Measurements from ENCODE around the gene DDX51.

Gene DDX51, protein sequence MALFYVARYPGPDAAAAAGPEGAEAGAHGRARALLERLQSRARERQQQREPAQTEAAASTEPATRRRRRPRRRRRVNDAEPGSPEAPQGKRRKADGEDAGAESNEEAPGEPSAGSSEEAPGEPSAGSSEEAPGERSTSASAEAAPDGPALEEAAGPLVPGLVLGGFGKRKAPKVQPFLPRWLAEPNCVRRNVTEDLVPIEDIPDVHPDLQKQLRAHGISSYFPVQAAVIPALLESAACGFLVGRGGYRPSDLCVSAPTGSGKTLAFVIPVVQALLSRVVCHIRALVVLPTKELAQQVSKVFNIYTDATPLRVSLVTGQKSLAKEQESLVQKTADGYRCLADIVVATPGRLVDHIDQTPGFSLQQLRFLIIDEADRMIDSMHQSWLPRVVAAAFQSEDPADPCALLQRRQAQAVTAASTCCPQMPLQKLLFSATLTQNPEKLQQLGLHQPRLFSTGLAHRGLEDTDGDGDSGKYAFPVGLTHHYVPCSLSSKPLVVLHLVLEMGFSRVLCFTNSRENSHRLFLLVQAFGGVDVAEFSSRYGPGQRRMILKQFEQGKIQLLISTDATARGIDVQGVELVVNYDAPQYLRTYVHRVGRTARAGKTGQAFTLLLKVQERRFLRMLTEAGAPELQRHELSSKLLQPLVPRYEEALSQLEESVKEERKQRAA

GRCh38 chr12:132144115-132144809, at the start of gene DDX51, which contains the start of gene NOC4L:
TSS of gene DDX51 (minus strand) at chr12:132144319. CDS start at chr12:132144296, 23 bp downstream.
TSS of gene NOC4L (plus strand) at chr12:132144457. CDS start at chr12:132144489, 32 bp downstream.
- DNase-seq = peak; percentile 97

- no peak for DNase-seq
These were observed 47.8 kb upstream of the DDX51 start for GRCh38 chr12:132191715-132192553.

DNA sequence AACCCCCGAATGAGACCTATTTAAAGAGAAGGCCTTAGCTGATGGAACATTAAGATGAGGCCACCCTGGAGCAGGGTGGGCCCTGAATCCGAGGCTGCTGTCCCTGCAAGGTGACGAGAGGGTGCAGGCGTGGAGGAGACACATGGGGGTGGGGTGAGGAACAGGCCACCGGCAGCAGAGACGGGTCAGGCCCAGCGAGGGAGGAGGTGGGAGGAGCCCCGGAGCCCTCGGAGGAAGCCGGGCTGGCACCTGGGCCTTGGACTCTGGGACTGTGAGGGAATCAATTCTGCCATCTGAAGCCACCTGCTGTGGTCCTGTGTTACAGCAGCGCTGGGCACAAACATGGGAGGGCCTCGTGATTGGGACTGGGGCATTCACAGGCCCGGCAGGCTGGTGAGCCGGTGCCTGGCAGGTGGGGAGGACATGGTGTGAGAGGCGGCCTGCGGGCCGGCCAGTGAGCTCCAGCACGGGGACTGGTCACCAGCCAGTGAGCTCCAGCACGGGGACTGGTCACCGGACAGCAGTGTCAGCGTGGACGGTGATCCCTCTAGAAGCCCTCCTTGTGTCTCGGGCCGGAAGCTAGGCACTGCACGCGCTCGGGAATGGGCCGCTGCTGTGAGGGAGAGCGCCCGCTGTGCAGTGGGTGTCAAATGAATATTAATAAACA, 46.8 kb upstream of the DDX51 start:
- no peak for DNase-seq

- no peak for DNase-seq
These were observed 46.1 kb upstream of the DDX51 start for GRCh38 chr12:132190012-132190755.

GRCh38 chr12:132189378-132190011, 45.4 kb upstream of the DDX51 start:
- DNase-seq = peak; percentile 93

- no peak for DNase-seq
These were observed 44.8 kb upstream of the DDX51 start for GRCh38 chr12:132188916-132189325.

GRCh38 chr12:132188451-132188901, 44.4 kb upstream of the DDX51 start:
- no peak for DNase-seq

GRCh38 chr12:132187646-132188450, 43.7 kb upstream of the DDX51 start:
- no peak for DNase-seq

- no peak for DNase-seq
These were observed 42.9 kb upstream of the DDX51 start for GRCh38 chr12:132186857-132187620.

- no peak for DNase-seq
These were observed 42.2 kb upstream of the DDX51 start for GRCh38 chr12:132186208-132186856.

DNA sequence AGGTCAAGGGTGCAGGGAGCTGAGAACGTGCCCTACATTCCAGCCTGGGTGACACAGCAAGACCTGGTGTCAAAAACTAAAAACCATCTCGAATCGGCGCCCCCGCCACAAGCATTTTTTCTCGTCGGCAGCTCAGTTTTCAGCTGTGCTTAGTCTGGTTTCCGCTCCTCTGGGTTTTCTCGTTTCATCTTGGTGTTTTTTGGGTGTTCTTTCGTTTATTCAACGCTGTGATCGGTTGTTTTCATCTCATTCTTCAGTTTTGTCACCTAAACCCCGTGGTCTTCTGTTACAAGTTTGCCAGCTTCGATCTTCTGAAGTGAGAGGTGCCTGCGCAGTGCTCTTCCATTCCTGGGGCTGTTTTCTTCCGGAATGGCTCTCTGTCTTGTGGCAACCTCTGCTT, 41.6 kb upstream of the DDX51 start:
- DNase-seq = no peak

- DNase-seq = no peak
These were observed 38.7 kb upstream of the DDX51 start for GRCh38 chr12:132182711-132183365.

GRCh38 chr12:132182206-132182710, 38.1 kb upstream of the DDX51 start:
- DNase-seq = no peak

DNA sequence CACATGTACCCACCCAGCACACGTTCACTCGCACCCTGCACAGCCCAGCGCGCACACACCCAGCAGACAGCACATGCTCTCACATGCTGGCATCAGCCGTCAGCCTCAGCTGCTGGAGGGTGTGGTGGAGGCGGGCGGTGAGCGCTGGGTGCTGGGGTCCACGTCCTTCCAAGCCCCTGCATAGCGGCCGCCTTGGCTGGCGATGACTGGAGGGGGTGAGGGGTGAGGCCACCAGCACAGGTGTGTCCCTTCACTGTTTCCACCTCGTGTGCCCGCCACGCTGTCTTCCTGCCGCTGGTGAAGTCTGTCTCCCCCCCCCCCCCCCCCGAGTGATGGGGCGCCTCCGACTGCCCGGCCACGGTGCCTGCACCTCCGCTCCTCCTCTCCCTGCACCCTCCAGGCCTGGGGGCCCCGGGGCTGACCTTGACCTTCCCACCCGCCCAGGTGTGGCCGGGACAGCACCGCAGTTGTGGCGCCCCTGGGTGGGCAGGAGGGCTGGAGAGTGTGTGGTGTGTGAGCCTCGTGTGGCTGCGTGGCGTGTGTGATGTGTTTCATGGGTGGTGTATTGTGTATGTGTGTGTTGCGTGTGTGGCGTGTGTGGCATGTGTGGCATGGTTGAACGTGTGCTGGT, 37.6 kb upstream of the DDX51 start:
- no peak for DNase-seq

GRCh38 chr12:132180648-132181546, 36.8 kb upstream of the DDX51 start:
- DNase-seq = no peak

Measured in activated CD8-positive, alpha-beta memory T cell treated with anti-CD3 and anti-CD28 coated beads, Interleukin-2, amount 50 U/mL, for 4 hours (primary cell).